NCI-H146 treated with DMSO at 0.1 percent for 48 hours (cell line): ENCODE data around the gene TBC1D10A.

Source experiments
- DNase-seq: peaks from one replicate; lab custom pipeline; 2025; ENCODE audit not compliant: unreplicated experiment; lab: John Stamatoyannopoulos, UW

Gene TBC1D10A

GRCh38 chr22:30302810-30303138 is 24.0 kb downstream of the TBC1D10A start:
- no peak for DNase-seq

GRCh38 chr22:30301995-30302809 is 24.5 kb downstream of the TBC1D10A start:
- DNase-seq, result no peak

GRCh38 chr22:30299322-30299721 is 27.4 kb downstream of the TBC1D10A start:
- no peak for DNase-seq

GRCh38 chr22:30297991-30298701 is 28.6 kb downstream of the TBC1D10A start:
- DNase-seq, result no peak

GRCh38 chr22:30297276-30297990 is 29.3 kb downstream of the TBC1D10A start:
- peak; percentile 11 for DNase-seq

GRCh38 chr22:30296833-30297232 is 29.9 kb downstream of the TBC1D10A start:
- DNase-seq, result no peak

GRCh38 chr22:30296324-30296723 is 30.4 kb downstream of the TBC1D10A start:
- DNase-seq, result no peak

- no peak for DNase-seq
These were observed 31.2 kb downstream of the TBC1D10A start for GRCh38 chr22:30295576-30295975.

GRCh38 chr22:30294830-30295229 is 31.9 kb downstream of the TBC1D10A start:
- DNase-seq, result no peak

GRCh38 chr22:30294066-30294465 is 32.7 kb downstream of the TBC1D10A start:
- no peak for DNase-seq

GRCh38 chr22:30293026-30293425 is 33.7 kb downstream of the TBC1D10A start:
- no peak for DNase-seq

- no peak for DNase-seq
These were observed 34.4 kb downstream of the TBC1D10A start for GRCh38 chr22:30292069-30292970.

- no peak for DNase-seq
These were observed 35.5 kb downstream of the TBC1D10A start for GRCh38 chr22:30291058-30291892.

- DNase-seq, result no peak
These were observed 36.2 kb downstream of the TBC1D10A start for GRCh38 chr22:30290342-30291057.

- no peak for DNase-seq
These were observed 36.8 kb downstream of the TBC1D10A start for GRCh38 chr22:30289980-30290313.

- DNase-seq, result peak; percentile 84
These were observed 37.4 kb downstream of the TBC1D10A start, which contains the start of gene CASTOR1 for GRCh38 chr22:30289141-30289979. Gene CASTOR1, minus strand, starts transcription at chr22:30289505. Its CDS starts 8 bp downstream, at chr22:30289497.

- no peak for DNase-seq
These were observed 38.2 kb downstream of the TBC1D10A start for GRCh38 chr22:30288419-30289140.
